GM12878 (cell line): ENCODE measurements around the gene GAS2L2. TPM values are rescaled to one million over a fixed set of nuclear protein-coding genes. Genes with fewer than 3 reads are reported as not detected.

Experiments
- ATAC-seq: fragments of 200-7000 bp; cut with Tn5 transposase; 3 replicates; pipeline ENCODE4 v1.9.1; 2020; ENCODE audit warnings: mild to moderate bottlenecking, moderate library complexity
- BruUV-seq: library from RNA; stranded (reverse); fragments of 400-500 nt; replicated peaks from 2 replicates; lab custom pipeline; 2021; lab: Mats Ljungman, UMichigan
- CTCF ChIA-PET: fragments of 300-600 bp; sonication (Branson Sonifier 250); formaldehyde crosslinking; extraction: SDS; loops from one replicate; lab custom pipeline; 2021; ENCODE audit warnings: inconsistent platforms; lab: Yijun Ruan, JAX
- POLR2A ChIA-PET: fragments of 350-600 bp; formaldehyde crosslinking; extraction: SDS; loops from one replicate; lab custom pipeline; 2021; ENCODE audit warnings: inconsistent platforms; lab: Charles Lee
- RAD21 ChIA-PET: fragments of 300-600 bp; sonication (Branson Sonifier 250); formaldehyde crosslinking; loops from one replicate; lab custom pipeline; 2023; ENCODE audit warnings: antibody characterized with exemption; ENCODE audit not compliant: unreplicated experiment; lab: Charles Lee
- SMC1A ChIA-PET: fragments of 300-600 bp; sonication (Branson Sonifier 250); formaldehyde crosslinking; loops from one replicate; lab custom pipeline; 2023; ENCODE audit not compliant: unreplicated experiment, uncharacterized antibody; lab: Charles Lee
- DNase-seq: peaks from one replicate; pipeline ENCODE4 v3.0.0-alpha.2; 2011; ENCODE audit warnings: low read depth, low spot score
- FAIRE-seq: peaks from 3 replicates; lab custom pipeline; 2011; peaks lifted over from hg19 to GRCh38; lab: Jason Lieb, UNC
- H2AFZ ChIP-seq: 2 replicates; pipeline ENCODE4 v1.6.0; 2011; ENCODE audit warnings: low read depth, low read length, control low read depth; ENCODE audit not compliant: control insufficient read depth
- H3K27ac ChIP-seq: 2 replicates; pipeline ENCODE4 v1.5.1; 2011; ENCODE audit warnings: control low read depth; ENCODE audit not compliant: control insufficient read depth, insufficient read depth
- H3K27me3 ChIP-seq, 2 experiments: replicated peaks in 1 of 2; 2 replicates each; pipeline versions ENCODE4 v1.6.0 to v1.6.1; 2011; ENCODE audit warnings: low read length in 1 of 2; ENCODE audit not compliant: control insufficient read depth in 2 of 2, insufficient read depth in 2 of 2
- H3K36me3 ChIP-seq, 2 experiments: 2 replicates each; pipeline ENCODE4 v1.5.1; 2011; ENCODE audit warnings: low read length in 1 of 2; ENCODE audit not compliant: control insufficient read depth in 2 of 2, insufficient read depth in 2 of 2
- H3K4me1 ChIP-seq: 2 replicates; pipeline ENCODE4 v1.6.1; 2011; ENCODE audit warnings: mild to moderate bottlenecking, low read length, moderate library complexity, mixed read lengths; ENCODE audit not compliant: control insufficient read depth, insufficient read depth
- H3K4me2 ChIP-seq: 2 replicates; pipeline ENCODE4 v1.6.0; 2011; ENCODE audit warnings: control low read depth; ENCODE audit not compliant: control insufficient read depth, insufficient read depth
- H3K4me3 ChIP-seq: fragments of 200-600 bp; sonication (generic); 2 replicates; pipeline ENCODE4 v1.5.1; 2016
- H3K79me2 ChIP-seq: 2 replicates; pipeline ENCODE4 v1.6.0; 2011; ENCODE audit warnings: low read length; ENCODE audit not compliant: control insufficient read depth, insufficient read depth
- H3K9ac ChIP-seq: 2 replicates; pipeline ENCODE4 v1.8.0; 2011; ENCODE audit warnings: low read length, control low read depth, mixed read lengths; ENCODE audit not compliant: control insufficient read depth, insufficient read depth
- H3K9me3 ChIP-seq: replicated peaks from 3 replicates; pipeline ENCODE4 v1.5.1; 2011; ENCODE audit warnings: mild to moderate bottlenecking, low read length; ENCODE audit not compliant: control insufficient read depth, insufficient read depth
- H4K20me1 ChIP-seq: 2 replicates; pipeline ENCODE4 v1.6.0; 2011; ENCODE audit not compliant: control insufficient read depth, insufficient read depth
- CHD1 ChIP-seq: IDR thresholded peaks from 2 replicates; pipeline ENCODE4 v1.6.1; 2012; ENCODE audit warnings: low read depth, low read length, improper control_type of control experiment
- E2F8 ChIP-seq: fragments of 450-650 bp; IDR thresholded peaks from 2 replicates; pipeline ENCODE4 v1.6.1; 2018; ENCODE audit warnings: mild to moderate bottlenecking, low read depth, moderate library complexity; ENCODE audit not compliant: partially characterized antibody
- KDM1A ChIP-seq: fragments of 200-600 bp; sonication (generic); IDR thresholded peaks from 2 replicates; pipeline ENCODE4 v1.6.1; 2016; ENCODE audit warnings: borderline replicate concordance
- PAX5 ChIP-seq: IDR thresholded peaks from 2 replicates; pipeline ENCODE4 v1.6.1; 2011; ENCODE audit warnings: low read depth, low read length, borderline replicate concordance
- SMARCA5 ChIP-seq: fragments of 450-650 bp; IDR thresholded peaks from 2 replicates; pipeline ENCODE4 v1.6.1; 2017; ENCODE audit warnings: mild to moderate bottlenecking
- SREBF1 ChIP-seq: IDR thresholded peaks from 2 replicates; pipeline ENCODE4 v1.6.1; 2012; ENCODE audit warnings: mild to moderate bottlenecking, low read length
- SRF ChIP-seq, 2 experiments: IDR thresholded peaks; 2 replicates each; pipeline ENCODE4 v1.6.1; 2011; ENCODE audit warnings: low read depth in 2 of 2, low read length in 2 of 2, mild to moderate bottlenecking in 1 of 2, moderate library complexity in 1 of 2
- STAT3 ChIP-seq: IDR thresholded peaks from 2 replicates; pipeline ENCODE4 v1.6.1; 2011; ENCODE audit warnings: low read depth, low read length, improper control_type of control experiment
- ZNF384 ChIP-seq: IDR thresholded peaks from 2 replicates; pipeline ENCODE4 v1.6.1; 2012; ENCODE audit warnings: low read depth, mild to moderate bottlenecking, low read length, improper control_type of control experiment, borderline replicate concordance
- WGBS: methylation state at CpG from one replicate; pipeline ENCODE4 v1.1.6; 2016; ENCODE audit warnings: low lambda C conversion rate; ENCODE audit not compliant: insufficient replicate concordance, insufficient coverage; ENCODE audit errors: missing lambda C conversion rate; 5-methylcytosine and 5-hydroxymethylcytosine counted together
- in situ Hi-C: fragments of 300-500 bp; cut with MboI; formaldehyde crosslinking; loops from 9 replicates; pipeline ENCODE4 v1.14.3; 2018; ENCODE audit warnings: mixed read lengths
- intact Hi-C: fragments of 100-400 bp; cut with micrococcal nuclease; formaldehyde crosslinking; loops from one replicate; pipeline ENCODE4 v1.14.2; 2022; ENCODE audit not compliant: unreplicated experiment
- polyA plus RNA-seq, 11 experiments: library from polyadenylated mRNA; depleted of rRNA in 4 of 11; unstranded in 6 of 11; stranded (reverse) in 5 of 11; fragments of >200 nt; fragmentation: Nextera tagmentation in 4 of 11; fragmentation: Illumina TruSeq in 1 of 11; extraction: Ambion mirVana in 4 of 11; extraction: Trizol in 1 of 11; gene quantifications; 1 replicate in 1 of 11; 2 replicates in 10 of 11; pipeline versions ENCODE4 v1.2.1 to v1.2.3, GENCODE V29; 2011 to 2016; ENCODE audit warnings: inconsistent platforms in 2 of 11, missing spikeins in 2 of 11, low read depth in 1 of 11
- total RNA-seq, 4 experiments: library from RNA; depleted of rRNA in 3 of 4; stranded (reverse); fragments of >200 nt in 3 of 4; fragmentation: Illumina TruSeq in 1 of 4; extraction: Trizol in 1 of 4; gene quantifications; 2 replicates each; pipeline versions ENCODE4 v1.2.1 to v1.2.3, GENCODE V29; 2013 to 2021
- TF ChIP-seq, protein P1 (sequence below): IDR thresholded peaks from 2 replicates; pipeline ENCODE4 v1.6.1; 2012; ENCODE audit warnings: improper control_type of control experiment, low read depth, low read length; ENCODE audit not compliant: insufficient replicate concordance
- TF ChIP-seq, protein P2 (sequence below): fragments of 150-350 bp; IDR thresholded peaks from 2 replicates; pipeline ENCODE4 v1.6.1; 2016; ENCODE audit warnings: low read depth, low read length

Gene GAS2L2
- total and polyA plus RNA-seq, 10 of the 15 experiments (the other 5 are each of a cell fraction or from before 2014, with no cell fraction given) = 0.01 TPM; not detected in 9

DNA sequence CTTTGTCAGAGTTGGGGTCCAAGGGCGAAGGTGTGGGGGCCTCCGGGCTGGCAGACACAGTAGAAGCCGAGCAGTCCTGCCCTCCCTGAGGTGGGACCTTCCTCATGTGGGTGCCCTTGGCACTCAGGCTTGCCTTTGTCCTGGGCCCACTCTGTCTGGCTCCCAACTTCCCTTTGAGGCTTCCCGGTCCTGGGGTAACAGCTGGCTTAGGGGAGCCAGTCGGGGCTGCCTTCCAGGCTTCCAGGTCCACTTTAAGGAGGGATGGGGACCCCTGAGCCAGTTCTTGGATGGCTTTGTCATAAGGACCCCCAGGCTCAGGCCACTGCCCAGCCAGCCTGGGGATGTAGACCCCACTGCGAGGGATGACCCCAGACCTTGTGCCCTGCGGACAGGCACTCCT, 7.8 kb downstream of the GAS2L2 start (continued):
- TF ChIP-seq, protein P1, sequence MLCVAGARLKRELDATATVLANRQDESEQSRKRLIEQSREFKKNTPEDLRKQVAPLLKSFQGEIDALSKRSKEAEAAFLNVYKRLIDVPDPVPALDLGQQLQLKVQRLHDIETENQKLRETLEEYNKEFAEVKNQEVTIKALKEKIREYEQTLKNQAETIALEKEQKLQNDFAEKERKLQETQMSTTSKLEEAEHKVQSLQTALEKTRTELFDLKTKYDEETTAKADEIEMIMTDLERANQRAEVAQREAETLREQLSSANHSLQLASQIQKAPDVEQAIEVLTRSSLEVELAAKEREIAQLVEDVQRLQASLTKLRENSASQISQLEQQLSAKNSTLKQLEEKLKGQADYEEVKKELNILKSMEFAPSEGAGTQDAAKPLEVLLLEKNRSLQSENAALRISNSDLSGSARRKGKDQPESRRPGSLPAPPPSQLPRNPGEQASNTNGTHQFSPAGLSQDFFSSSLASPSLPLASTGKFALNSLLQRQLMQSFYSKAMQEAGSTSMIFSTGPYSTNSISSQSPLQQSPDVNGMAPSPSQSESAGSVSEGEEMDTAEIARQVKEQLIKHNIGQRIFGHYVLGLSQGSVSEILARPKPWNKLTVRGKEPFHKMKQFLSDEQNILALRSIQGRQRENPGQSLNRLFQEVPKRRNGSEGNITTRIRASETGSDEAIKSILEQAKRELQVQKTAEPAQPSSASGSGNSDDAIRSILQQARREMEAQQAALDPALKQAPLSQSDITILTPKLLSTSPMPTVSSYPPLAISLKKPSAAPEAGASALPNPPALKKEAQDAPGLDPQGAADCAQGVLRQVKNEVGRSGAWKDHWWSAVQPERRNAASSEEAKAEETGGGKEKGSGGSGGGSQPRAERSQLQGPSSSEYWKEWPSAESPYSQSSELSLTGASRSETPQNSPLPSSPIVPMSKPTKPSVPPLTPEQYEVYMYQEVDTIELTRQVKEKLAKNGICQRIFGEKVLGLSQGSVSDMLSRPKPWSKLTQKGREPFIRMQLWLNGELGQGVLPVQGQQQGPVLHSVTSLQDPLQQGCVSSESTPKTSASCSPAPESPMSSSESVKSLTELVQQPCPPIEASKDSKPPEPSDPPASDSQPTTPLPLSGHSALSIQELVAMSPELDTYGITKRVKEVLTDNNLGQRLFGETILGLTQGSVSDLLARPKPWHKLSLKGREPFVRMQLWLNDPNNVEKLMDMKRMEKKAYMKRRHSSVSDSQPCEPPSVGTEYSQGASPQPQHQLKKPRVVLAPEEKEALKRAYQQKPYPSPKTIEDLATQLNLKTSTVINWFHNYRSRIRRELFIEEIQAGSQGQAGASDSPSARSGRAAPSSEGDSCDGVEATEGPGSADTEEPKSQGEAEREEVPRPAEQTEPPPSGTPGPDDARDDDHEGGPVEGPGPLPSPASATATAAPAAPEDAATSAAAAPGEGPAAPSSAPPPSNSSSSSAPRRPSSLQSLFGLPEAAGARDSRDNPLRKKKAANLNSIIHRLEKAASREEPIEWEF = no peak

DNA sequence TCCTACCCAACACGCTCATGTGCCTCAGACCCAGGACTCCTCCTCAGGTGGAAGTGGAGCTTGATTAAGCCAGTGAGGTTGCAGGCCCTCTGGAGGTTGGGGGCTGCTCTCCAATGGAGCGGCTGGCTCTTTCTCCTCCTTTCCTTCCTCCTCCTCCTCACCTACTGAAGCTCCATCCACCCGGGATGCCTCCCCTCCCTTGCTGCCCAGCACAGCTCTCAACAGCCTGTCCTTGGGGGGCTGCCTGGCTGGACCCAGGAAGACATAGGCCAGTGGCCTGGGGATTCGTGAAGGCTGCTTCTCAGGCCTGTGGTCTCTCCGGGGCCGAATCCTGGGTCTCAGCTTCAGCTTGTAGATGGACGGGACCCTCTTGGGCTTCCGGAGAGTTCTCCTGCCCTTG, 8.2 kb downstream of the GAS2L2 start:
- no TSS peak for BruUV-seq
- H3K27me3 ChIP-seq = peaks cover 2 to 5% of the 10 kb centered on the region in 2 experiments; a peak in 1 of 4 replicates
- in situ Hi-C loops = loop anchor here (5.0 to 10.0 kb wide), 3 partner anchors 138 to 580 kb away; no protein-coding TSS in a partner anchor
- no peaks in the 10 kb centered on the region for H3K4me1 ChIP-seq
- no peak overlapping the region for H3K9ac ChIP-seq
- H3K27ac ChIP-seq = no peak overlapping the region
- RAD21 ChIA-PET = interaction anchor here (1.2 kb wide), 1 partner anchor 132 kb away, joined by 3 read pairs; no protein-coding TSS in a partner anchor
- no peak for FAIRE-seq
- H3K9me3 ChIP-seq = no peaks in the 10 kb centered on the region
- no peaks in the 10 kb centered on the region for H4K20me1 ChIP-seq
- DNase-seq = no peak
- no peak overlapping the region for H3K4me3 ChIP-seq
- no peaks in the 10 kb centered on the region for H3K36me3 ChIP-seq
- WGBS = 20% methylated on average over 8 of the region's 8 CpGs
- no peak overlapping the region for H2AFZ ChIP-seq
- no peak for ATAC-seq
- CTCF ChIA-PET = interaction anchor here (1.0 to 6.0 kb wide), 4 partner anchors 13 to 132 kb away, joined by 3 to 116 read pairs (median 4); no protein-coding TSS in a partner anchor
- H3K79me2 ChIP-seq = no peaks in the 10 kb centered on the region
- intact Hi-C loops = loop anchor here (5.0 to 10.0 kb wide), 2 partner anchors 188 to 1320 kb away; no protein-coding TSS in a partner anchor
- SMC1A ChIA-PET = interaction anchor here (0.6 kb wide), 1 partner anchor 106 kb away, joined by 3 read pairs; no protein-coding TSS in a partner anchor
- H3K4me2 ChIP-seq = no peak overlapping the region
- POLR2A ChIA-PET = no interaction called here
- TF ChIP-seq SMARCA5 (no peak), E2F8 (no peak), KDM1A (no peak), STAT3 (no peak), SRF (IDR thresholded peaks at IDR 0.05; ENCODE audit: low read depth in 2 of 2, low read length in 2 of 2) (no peak), CHD1 (no peak), PAX5 (no peak), SREBF1 (no peak), ZNF384 (no peak)
- TF ChIP-seq, protein P2, sequence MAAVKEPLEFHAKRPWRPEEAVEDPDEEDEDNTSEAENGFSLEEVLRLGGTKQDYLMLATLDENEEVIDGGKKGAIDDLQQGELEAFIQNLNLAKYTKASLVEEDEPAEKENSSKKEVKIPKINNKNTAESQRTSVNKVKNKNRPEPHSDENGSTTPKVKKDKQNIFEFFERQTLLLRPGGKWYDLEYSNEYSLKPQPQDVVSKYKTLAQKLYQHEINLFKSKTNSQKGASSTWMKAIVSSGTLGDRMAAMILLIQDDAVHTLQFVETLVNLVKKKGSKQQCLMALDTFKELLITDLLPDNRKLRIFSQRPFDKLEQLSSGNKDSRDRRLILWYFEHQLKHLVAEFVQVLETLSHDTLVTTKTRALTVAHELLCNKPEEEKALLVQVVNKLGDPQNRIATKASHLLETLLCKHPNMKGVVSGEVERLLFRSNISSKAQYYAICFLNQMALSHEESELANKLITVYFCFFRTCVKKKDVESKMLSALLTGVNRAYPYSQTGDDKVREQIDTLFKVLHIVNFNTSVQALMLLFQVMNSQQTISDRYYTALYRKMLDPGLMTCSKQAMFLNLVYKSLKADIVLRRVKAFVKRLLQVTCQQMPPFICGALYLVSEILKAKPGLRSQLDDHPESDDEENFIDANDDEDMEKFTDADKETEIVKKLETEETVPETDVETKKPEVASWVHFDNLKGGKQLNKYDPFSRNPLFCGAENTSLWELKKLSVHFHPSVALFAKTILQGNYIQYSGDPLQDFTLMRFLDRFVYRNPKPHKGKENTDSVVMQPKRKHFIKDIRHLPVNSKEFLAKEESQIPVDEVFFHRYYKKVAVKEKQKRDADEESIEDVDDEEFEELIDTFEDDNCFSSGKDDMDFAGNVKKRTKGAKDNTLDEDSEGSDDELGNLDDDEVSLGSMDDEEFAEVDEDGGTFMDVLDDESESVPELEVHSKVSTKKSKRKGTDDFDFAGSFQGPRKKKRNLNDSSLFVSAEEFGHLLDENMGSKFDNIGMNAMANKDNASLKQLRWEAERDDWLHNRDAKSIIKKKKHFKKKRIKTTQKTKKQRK = no peak
